Measurements from ENCODE around the gene F2RL1. TPM values are rescaled to one million over a fixed set of nuclear protein-coding genes. Genes with fewer than 3 reads are reported as not detected.

The F2RL1 gene
- total RNA-seq, 1 experiment from 2014 or later: 23.0 TPM

DNA sequence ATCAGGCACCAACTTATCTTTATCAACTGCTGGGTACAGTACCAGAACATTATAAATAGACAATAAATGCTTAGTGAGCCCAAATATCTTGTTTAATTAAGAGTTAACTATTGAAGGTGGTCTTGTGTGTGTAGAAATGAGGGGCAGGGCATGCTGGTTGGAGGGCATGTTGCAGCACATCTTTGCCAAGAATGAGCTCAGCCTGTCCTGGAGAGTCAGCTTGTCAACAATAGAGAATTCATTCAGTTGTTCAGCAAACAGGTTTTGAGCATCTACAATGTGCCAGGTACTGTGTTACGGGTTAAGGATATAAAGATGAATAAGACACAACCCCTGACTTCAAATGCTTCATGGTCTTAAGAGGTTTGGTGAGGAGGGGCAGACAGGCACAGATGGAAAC lies 19.2 kb upstream of the F2RL1 start:
- Histone ChIP-seq H3K18ac (ENCODE audit: insufficient read length, low read depth, low read length) (no peak overlapping the region), H3T11ph (ENCODE audit: low read length) (no peak overlapping the region), H2BK15ac (ENCODE audit: low read depth, low read length) (no peak overlapping the region), H3K4ac (ENCODE audit: low read depth, low read length) (no peak overlapping the region), H3K56ac (ENCODE audit: insufficient read length, low read depth, low read length) (no peak overlapping the region), H3K4me2 (ENCODE audit: insufficient read depth, insufficient read length, low read length) (no peak overlapping the region), H2BK5ac (ENCODE audit: insufficient read length, low read length) (no peak overlapping the region), H3K4me1 (ENCODE audit: insufficient read depth, low read length) (peaks cover 5% of the 10 kb centered on the region; the same call in 1 of the 2 replicates), H3K23ac (ENCODE audit: insufficient read length, low read depth, low read length) (no peak overlapping the region), H2AK5ac (ENCODE audit: insufficient read length, low read length) (no peak overlapping the region), H3K23me2 (ENCODE audit: insufficient read length, low read depth, low read length, poor library complexity, severe bottlenecking) (no peaks in the 10 kb centered on the region), H3K14ac (ENCODE audit: insufficient read depth, low read length) (no peak overlapping the region), H3K9me3 (ENCODE audit: control insufficient read depth, low read depth, low read length) (no peaks in the 10 kb centered on the region), H3K27me3 (ENCODE audit: insufficient read depth, low read length) (no peaks in the 10 kb centered on the region), H2AFZ (ENCODE audit: low read length) (no peak overlapping the region), H4K8ac (replicated peaks; ENCODE audit: insufficient read length, low read depth, low read length) (no peak overlapping the region), H2BK12ac (ENCODE audit: insufficient read length, low read depth, low read length) (no peak overlapping the region), H2BK120ac (ENCODE audit: low read depth, low read length, poor library complexity, severe bottlenecking) (no peak overlapping the region), H4K91ac (ENCODE audit: insufficient read length, low read depth, low read length) (no peak overlapping the region), H4K5ac (ENCODE audit: insufficient read length, low read depth, low read length) (no peak overlapping the region), H2BK20ac (ENCODE audit: low read depth, low read length, poor library complexity, severe bottlenecking) (no peak overlapping the region), H3K27ac (ENCODE audit: insufficient read length, low read depth, low read length) (no peak overlapping the region), H3K9ac (ENCODE audit: extremely low read depth, insufficient read length, low read length) (no peak overlapping the region), H3K79me2 (ENCODE audit: insufficient read depth, low read length) (no peaks in the 10 kb centered on the region), H3K79me1 (ENCODE audit: insufficient read depth, low read depth, low read length, poor library complexity, severe bottlenecking) (no peaks in the 10 kb centered on the region), H4K20me1 (ENCODE audit: control insufficient read depth, insufficient read depth, insufficient read length) (no peaks in the 10 kb centered on the region)
- Mint-ChIP-seq H3K4me1 (peaks cover 20 to 21% of the 10 kb centered on the region in 2 experiments), H3K9me3 (peaks cover 0 to 5% of the 10 kb centered on the region in 2 experiments; a peak in 2 of 5 replicates), H3K27me3 (ENCODE audit: low read depth) (no peaks in the 10 kb centered on the region), H3K4me3 (no peak overlapping the region), H3K27ac (no peak overlapping the region), H3K36me3 (ENCODE audit: insufficient read depth in 1 of 3, low read depth in 3 of 3) (peaks cover 0 to 4% (median 0%) of the 10 kb centered on the region in 3 experiments; a peak in 1 of 7 replicates)
- TF ChIP-seq, protein P1, sequence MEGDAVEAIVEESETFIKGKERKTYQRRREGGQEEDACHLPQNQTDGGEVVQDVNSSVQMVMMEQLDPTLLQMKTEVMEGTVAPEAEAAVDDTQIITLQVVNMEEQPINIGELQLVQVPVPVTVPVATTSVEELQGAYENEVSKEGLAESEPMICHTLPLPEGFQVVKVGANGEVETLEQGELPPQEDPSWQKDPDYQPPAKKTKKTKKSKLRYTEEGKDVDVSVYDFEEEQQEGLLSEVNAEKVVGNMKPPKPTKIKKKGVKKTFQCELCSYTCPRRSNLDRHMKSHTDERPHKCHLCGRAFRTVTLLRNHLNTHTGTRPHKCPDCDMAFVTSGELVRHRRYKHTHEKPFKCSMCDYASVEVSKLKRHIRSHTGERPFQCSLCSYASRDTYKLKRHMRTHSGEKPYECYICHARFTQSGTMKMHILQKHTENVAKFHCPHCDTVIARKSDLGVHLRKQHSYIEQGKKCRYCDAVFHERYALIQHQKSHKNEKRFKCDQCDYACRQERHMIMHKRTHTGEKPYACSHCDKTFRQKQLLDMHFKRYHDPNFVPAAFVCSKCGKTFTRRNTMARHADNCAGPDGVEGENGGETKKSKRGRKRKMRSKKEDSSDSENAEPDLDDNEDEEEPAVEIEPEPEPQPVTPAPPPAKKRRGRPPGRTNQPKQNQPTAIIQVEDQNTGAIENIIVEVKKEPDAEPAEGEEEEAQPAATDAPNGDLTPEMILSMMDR (conservative IDR thresholded peaks at IDR 0.05): no peak
- no CpG with 5 or more reads among the region's 1 CpG for WGBS (ENCODE audit: extremely low coverage, insufficient read length, low lambda C conversion rate)
- no peak for DNase-seq
